ENCODE results near the gene USP24. TPM values are rescaled to one million over a fixed set of nuclear protein-coding genes. Genes with fewer than 3 reads are reported as not detected.

USP24 gene
- total RNA-seq, 4 donors from 2014 or later, result 14.9 to 66.1 (median 44.1) TPM

DNA sequence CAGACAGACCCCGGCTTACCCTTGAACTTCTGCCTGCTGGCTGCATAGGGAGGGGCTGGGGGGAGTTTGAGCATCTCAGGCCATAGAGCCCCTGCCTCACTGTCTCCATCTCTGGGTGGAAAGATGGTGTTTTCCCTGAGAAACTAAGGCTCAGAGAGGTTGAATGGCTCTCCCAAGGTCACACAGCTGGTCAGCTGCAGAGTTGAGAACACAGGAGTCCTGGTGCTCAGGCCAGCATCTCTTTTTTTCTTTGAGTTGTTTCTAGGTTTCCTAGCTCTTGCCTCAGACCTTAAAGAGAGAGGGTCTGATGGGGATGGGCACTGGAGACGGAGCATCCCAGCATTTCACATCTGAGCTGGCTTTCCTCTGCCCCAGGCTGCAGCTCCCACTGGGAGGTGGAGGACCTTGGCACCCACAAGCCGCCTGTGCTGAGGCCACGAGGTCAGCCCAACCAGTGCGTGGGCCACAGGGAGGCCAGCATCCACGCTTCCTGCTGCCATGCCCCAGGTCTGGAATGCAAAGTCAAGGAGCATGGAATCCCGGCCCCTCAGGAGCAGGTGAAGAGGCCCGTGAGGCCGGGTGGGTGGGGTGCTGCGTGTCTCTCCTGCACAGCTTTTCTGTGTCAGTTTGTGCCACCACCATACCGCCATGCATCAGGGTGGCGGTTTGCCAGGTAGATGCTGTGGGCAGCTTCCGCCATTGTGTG lies 154.0 kb downstream of the USP24 start:
- Histone ChIP-seq H3K9me3 (no peaks in the 10 kb centered on the region), H3K4me1 (no peaks in the 10 kb centered on the region), H3K36me3 (no peaks in the 10 kb centered on the region), H3K27me3 (no peaks in the 10 kb centered on the region), H3K27ac (no peak overlapping the region), H3K4me3 (no peak overlapping the region)
- TF ChIP-seq, protein P1, sequence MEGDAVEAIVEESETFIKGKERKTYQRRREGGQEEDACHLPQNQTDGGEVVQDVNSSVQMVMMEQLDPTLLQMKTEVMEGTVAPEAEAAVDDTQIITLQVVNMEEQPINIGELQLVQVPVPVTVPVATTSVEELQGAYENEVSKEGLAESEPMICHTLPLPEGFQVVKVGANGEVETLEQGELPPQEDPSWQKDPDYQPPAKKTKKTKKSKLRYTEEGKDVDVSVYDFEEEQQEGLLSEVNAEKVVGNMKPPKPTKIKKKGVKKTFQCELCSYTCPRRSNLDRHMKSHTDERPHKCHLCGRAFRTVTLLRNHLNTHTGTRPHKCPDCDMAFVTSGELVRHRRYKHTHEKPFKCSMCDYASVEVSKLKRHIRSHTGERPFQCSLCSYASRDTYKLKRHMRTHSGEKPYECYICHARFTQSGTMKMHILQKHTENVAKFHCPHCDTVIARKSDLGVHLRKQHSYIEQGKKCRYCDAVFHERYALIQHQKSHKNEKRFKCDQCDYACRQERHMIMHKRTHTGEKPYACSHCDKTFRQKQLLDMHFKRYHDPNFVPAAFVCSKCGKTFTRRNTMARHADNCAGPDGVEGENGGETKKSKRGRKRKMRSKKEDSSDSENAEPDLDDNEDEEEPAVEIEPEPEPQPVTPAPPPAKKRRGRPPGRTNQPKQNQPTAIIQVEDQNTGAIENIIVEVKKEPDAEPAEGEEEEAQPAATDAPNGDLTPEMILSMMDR (IDR thresholded peaks at IDR 0.05), result no peak
- TF ChIP-seq POLR2A (IDR thresholded peaks at IDR 0.05), result no peak
- no peak for DNase-seq
- intact Hi-C loops (cut with DNase I; ENCODE audit: low total_unique reads), result no loop called here

DNA sequence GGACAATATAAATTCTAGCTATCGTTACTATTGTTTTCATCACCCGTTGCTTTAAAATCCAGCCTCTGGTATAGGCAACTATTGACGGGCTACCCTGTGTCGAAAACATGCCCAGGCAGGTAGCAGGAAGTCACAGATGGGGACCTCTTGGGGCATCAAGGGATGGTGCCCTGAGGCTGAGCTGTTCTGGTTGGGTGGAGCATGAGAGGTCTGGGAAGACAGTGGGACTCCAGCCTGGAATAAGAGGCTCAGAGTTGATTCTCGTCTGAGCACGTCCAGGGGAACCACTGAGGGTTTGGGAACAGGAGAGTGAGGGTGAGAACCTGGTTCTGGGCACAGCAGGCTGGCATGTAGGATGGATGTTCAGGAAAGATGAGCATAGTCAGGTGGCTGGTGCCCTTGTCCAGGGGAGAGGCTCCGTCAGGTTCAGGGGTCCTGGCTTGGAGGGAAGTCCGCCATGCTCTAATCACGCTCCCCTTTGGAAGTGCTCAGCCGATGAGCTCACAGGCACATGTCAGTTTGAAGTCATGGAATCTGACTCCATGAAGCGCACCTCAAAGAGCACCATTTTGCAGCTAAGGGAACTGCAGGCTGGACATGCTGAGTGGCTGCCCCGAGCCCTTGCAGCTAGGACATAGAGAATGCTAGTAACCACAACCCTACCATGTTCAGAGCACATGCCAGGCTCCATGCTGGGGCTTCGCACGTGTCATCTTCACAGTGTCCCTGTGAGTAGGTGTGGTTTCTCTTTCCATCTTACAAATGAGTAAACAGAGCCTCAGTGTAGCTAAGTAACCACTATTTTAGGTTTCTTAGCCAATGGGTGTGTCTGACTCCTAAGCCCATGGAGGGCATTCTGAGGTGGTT lies 154.8 kb downstream of the USP24 start:
- Histone ChIP-seq H3K27me3 (no peaks in the 10 kb centered on the region), H3K4me3 (no peak overlapping the region), H3K27ac (no peak overlapping the region), H3K4me1 (no peaks in the 10 kb centered on the region), H3K36me3 (no peaks in the 10 kb centered on the region), H3K9me3 (no peaks in the 10 kb centered on the region)
- no peak for DNase-seq
- TF ChIP-seq, protein P1 (IDR thresholded peaks at IDR 0.05), result no peak
- no peak for TF ChIP-seq POLR2A (IDR thresholded peaks at IDR 0.05)
- intact Hi-C loops (cut with DNase I; ENCODE audit: low total_unique reads), result no loop called here

DNA sequence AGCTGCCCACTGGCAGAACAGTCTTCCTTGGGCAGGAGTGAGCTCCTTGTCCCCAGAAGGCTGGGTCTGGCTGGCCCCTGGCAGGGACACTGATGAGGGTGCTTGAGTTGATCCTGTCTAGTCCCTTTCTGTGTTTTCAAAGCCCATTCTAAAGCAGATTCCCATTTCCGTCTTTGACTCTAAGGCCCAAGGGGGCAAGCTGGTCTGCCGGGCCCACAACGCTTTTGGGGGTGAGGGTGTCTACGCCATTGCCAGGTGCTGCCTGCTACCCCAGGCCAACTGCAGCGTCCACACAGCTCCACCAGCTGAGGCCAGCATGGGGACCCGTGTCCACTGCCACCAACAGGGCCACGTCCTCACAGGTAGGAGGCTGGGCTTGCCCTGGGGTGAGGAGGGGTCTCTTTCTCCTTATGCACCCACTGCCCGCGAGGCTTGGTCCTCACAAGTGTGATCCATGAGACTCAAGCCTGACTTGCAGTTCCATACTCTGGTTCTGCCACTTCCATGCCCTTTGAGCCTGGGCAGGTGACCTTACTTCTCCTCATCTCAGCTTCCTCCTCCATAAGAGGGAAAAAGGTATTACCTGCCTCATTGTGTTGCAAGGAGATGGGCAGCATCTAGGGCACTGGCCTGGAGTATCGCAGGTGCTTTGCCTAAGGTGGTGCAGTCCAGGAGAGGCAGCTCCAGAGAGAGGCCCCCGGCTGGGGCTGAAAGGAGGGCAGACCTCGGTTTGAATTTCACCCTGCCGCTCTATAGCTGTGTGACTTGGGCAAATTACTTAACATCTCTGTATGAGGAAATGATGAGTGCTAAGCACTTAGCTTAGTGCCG lies 155.6 kb downstream of the USP24 start:
- no peak for DNase-seq

DNA sequence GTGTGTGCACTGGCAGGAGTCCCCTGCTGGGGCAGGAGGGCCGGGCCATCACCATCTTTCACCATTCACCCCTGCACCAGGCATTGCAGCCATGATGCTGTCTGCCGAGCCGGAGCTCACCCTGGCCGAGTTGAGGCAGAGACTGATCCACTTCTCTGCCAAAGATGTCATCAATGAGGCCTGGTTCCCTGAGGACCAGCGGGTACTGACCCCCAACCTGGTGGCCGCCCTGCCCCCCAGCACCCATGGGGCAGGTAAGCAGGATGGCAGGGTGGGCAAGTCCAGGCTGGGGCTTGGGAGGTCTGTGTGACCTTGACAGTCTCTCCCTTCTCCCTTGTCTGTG lies 157.2 kb downstream of the USP24 start:
- no peak for TF ChIP-seq POLR2A (IDR thresholded peaks at IDR 0.05)
- TF ChIP-seq, protein P1 (IDR thresholded peaks at IDR 0.05), result no peak
- H3K27me3 ChIP-seq, result no peaks in the 10 kb centered on the region
- H3K27ac ChIP-seq, result no peak overlapping the region
- no peaks in the 10 kb centered on the region for H3K4me1 ChIP-seq
- intact Hi-C loops (cut with DNase I; ENCODE audit: low total_unique reads), result no loop called here
- no peaks in the 10 kb centered on the region for H3K36me3 ChIP-seq
- DNase-seq, result peak in 1 of 2 donors; percentile 5
- no peak overlapping the region for H3K4me3 ChIP-seq
- H3K9me3 ChIP-seq, result no peaks in the 10 kb centered on the region

More for the DNA sequence above, 155.6 kb downstream of the USP24 start:
- Histone ChIP-seq H3K27ac (no peak overlapping the region), H3K4me1 (no peaks in the 10 kb centered on the region), H3K36me3 (no peaks in the 10 kb centered on the region), H3K27me3 (no peaks in the 10 kb centered on the region), H3K4me3 (no peak overlapping the region), H3K9me3 (no peaks in the 10 kb centered on the region)
- TF ChIP-seq POLR2A (IDR thresholded peaks at IDR 0.05), result no peak
- TF ChIP-seq, protein P1 (IDR thresholded peaks at IDR 0.05), result no peak
- intact Hi-C loops (cut with DNase I; ENCODE audit: low total_unique reads), result no loop called here

Data from uterus (tissue), 4 donors.